Inferior parietal cortex (tissue), 1 donor: Measurements from ENCODE around the gene MRPS10.
"Not testable (repeated sequence)": the region's sequence is repeated elsewhere in the genome, so short reads cannot be mapped to it uniquely, and the experiment has no call there.

Source experiments
- DNase-seq: peaks from one replicate; pipeline ENCODE4 v3.0.0-alpha.2; 2016; ENCODE audit errors: extremely low spot score

MRPS10 gene

DNA sequence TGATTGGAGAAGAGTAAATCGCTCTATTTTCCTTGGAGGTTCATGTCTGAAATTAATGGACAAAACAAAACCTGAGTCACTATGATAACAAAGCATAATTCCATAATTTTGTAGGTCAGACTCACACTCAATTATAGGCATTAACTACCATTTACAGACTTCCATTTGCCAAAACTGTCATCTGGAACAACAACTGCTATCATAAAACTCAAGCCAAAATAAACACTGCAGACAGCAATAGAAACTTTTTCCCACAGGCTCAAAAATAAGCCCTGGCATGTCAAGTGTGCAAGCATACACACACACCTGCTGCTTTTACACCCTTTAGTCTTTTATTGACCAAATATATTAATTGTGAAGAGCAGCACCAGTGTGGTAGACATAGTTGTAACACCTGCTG, 7.1 kb downstream of the MRPS10 start:
- DNase-seq, result no peak

GRCh38 chr6:42207559-42207958, 10.1 kb downstream of the MRPS10 start:
- not testable (repeated sequence) for DNase-seq

GRCh38 chr6:42204768-42205282, 12.8 kb downstream of the MRPS10 start:
- DNase-seq, result no peak

DNA sequence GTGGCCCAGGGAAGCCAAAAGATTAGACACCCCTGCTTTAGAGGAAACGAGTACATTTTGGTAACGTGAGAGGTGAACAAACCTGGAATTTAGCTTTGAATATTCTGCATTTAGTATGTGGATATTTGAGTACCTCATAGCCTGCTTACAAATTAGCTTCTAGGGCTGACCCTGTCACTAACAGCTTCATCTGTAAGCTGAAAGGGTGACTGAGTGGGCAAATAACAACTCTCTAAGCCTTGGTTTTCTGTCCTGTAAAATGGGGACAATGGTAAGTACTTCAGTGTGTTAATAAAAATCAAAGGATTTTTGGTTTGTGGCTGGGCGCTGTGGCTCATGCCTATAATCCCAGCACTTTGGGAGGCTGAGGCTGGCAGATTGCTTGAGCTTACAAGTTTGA, 14.5 kb downstream of the MRPS10 start:
- no peak for DNase-seq

GRCh38 chr6:42202131-42202915, 15.3 kb downstream of the MRPS10 start:
- not testable (repeated sequence) for DNase-seq

GRCh38 chr6:42201382-42201781, 16.3 kb downstream of the MRPS10 start:
- no peak for DNase-seq

GRCh38 chr6:42200035-42200434, 17.6 kb downstream of the MRPS10 start:
- peak; percentile 63 for DNase-seq

DNA sequence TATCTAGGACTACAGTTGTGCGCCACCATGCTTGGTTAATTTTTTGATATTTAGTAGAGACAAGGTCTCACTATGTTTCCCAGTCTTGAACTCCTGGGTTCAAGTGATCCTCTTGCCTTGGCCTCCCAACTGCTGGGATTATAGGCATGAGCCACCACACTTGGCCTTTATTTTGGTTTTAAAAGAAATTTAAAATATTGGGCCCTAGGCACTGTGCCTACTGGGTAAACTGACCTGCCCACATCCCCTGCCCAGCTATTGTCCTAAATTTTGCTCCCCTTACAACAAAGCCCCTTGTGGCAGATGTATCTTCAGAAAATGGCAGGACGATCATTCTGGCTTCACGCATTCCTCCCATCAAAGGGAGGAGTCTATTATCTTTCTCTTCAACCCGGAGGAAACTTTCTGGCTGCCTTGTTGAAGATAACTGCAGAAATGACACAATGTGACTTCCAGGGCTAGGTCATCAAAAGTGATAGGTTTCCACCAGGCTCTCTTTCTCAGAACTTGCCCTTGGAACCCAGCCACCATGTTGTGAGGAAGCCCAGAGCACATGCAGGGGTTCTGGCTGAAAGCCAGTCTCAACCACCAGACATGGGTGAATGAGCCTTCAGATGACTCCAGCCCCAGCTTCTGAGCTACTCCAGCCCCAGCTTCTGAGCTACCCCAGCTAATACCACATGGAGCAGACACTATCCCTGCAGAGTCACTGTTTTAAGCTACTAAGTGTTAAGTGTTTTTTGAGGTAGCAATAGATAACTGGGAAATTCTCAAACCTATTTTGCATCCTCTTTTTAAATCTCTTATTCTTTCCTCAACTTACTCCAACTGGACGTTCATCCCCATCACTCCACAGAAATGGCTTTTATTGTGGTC, 18.3 kb downstream of the MRPS10 start:
- DNase-seq, result peak; percentile 73

GRCh38 chr6:42197555-42198362, 19.9 kb downstream of the MRPS10 start:
- DNase-seq, result peak; percentile 9

GRCh38 chr6:42195415-42195814, 22.2 kb downstream of the MRPS10 start:
- no peak for DNase-seq

DNA sequence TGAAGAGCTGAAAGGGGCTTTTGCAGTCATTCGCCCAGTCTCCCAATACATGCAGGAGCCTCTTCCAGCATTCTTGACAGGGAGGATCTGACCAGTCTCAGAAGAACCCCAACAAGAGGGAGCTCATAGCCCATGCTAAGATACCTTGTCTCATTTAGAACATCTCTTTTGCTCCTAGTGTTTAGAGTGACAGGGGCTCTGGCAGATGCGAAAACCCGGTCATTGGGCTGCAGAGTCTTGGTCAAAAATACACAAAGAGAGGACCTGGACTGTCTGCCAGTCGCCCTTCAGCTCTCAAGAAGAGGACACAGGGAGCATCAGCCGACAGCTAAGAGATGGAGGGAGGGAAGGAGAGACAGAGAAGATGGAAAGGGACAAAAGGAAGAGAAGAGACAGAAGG, 23.6 kb downstream of the MRPS10 start:
- DNase-seq, result no peak

DNA sequence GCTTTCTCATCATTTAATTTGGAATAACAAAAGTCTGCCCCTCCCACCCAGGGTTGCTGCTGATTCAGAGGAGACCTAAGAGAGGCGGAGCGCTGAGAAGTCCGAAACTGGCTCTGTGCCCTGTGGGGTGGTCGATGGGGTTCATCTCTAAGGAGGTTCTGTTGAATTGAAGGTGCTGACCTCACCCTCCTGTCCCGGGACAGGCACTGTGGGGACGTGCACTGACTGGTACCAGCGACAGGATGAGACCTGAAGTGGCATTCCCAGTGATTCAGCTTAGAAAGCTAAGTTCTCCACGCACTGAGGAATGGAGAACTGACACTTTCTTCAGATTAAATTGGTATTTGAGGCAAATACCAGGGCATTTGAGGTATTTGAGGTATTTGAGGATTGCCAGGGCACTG, 24.2 kb downstream of the MRPS10 start:
- DNase-seq, result no peak

DNA sequence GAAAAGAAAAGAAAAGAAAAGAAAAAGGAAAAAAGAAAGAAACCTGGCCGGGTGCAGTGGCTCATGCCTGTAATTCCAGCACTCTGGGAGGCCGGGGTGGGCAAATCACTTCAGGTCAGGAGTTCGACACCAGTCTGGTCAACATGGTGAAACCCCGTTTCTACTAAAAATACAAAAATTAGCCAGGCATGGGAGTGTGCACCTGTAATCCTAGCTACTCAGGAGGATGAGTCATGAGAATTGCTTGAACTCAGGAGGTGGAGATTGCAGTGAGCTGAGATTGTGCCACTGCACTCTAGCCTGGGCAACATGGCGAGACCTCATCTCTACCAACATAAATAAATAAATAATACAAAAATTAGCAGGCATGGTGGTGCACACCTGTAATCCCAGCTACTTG, 25.3 kb downstream of the MRPS10 start:
- not testable (repeated sequence) for DNase-seq

- no peak for DNase-seq
Observed at GRCh38 chr6:42190554-42191183, 27.0 kb downstream of the MRPS10 start.

DNA sequence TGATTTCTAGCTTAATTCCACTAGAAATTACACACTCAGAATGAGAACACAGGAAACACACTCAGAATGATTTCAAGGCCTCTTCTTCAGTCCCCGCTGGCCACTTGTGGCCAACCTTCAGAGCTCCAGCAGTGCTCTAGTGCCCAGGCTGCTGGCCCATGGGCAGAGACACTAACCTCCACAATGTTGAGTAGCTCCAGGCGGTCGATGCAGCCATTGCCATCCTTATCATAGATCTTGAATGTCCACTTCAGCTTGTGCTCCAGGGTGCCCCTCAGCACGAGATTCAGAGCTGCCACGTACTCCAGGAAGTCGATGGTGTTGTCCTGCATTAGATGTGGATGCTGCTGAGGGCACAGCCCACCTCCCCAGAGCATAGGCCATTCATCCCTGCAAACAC, 29.3 kb downstream of the MRPS10 start:
- DNase-seq, result no peak

GRCh38 chr6:42185597-42185996, 32.1 kb downstream of the MRPS10 start:
- DNase-seq, result no peak

- no peak for DNase-seq
Observed at GRCh38 chr6:42184475-42184874, 33.2 kb downstream of the MRPS10 start.

- no peak for DNase-seq
Observed at GRCh38 chr6:42182101-42182500, 35.6 kb downstream of the MRPS10 start.

- DNase-seq, result no peak
Observed at GRCh38 chr6:42179945-42180313, 37.7 kb downstream of the MRPS10 start.

DNA sequence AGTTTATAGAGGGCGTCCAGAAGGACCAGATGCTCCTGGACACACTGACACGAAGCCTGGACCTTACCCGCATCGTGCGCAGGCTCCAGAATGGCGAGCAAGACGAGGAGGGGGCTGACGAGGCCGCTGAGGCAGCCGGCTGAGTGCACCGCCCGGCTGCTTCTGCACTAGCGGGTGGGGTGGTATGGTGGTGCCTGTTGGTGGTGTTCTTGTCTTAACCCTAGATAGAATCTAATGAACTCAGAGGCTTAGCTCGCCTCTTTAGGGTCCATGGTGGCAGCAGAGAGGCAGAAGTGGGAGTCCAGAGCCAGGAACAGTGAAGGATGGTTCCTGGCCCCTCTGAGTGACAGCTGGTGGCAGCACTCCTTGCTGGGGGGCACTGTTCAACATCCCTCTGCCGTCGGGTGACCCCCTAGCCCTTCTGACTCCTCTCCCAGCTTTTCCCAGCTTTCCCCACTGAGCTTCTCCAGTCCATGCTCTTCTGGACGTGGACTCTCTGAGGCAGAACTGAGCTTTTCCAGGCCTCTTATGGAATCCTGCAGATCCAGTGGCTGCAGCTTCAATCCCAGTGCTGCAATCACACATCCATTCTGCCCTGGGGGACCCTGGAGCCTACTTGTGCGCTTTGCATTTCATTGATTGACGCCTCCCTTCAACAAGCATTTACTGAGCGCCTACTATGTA, 38.3 kb downstream of the MRPS10 start:
- DNase-seq, result no peak
